HG03175 (cell line): ENCODE measurements around the gene CCT6B.
"Not testable (repeated sequence)": the region's sequence is repeated elsewhere in the genome, so short reads cannot be mapped to it uniquely, and the experiment has no call there.

Experiments
- ATAC-seq: cut with Tn5 transposase; IDR thresholded peaks from one replicate; pipeline ENCODE4 v1.9.1; 2021; ENCODE audit warnings: mild to moderate bottlenecking, moderate library complexity; ENCODE audit not compliant: unreplicated experiment

CCT6B gene

GRCh38 chr17:34980681-34981537, 19.6 kb upstream of the CCT6B start:
- ATAC-seq, result peak; percentile 80

- ATAC-seq, result peak; percentile 78
These were observed 19.1 kb upstream of the CCT6B start, which contains the start of gene LIG3 for GRCh38 chr17:34980353-34980680. TSS of gene LIG3 (plus strand) at chr17:34980512. CDS start at chr17:34983006, 2,494 bp downstream.

GRCh38 chr17:34979650-34980352, 18.5 kb upstream of the CCT6B start:
- no peak for ATAC-seq

GRCh38 chr17:34979153-34979552, 17.9 kb upstream of the CCT6B start:
- no peak for ATAC-seq

GRCh38 chr17:34974794-34975785, 13.8 kb upstream of the CCT6B start:
- no peak for ATAC-seq

GRCh38 chr17:34974179-34974578, 12.9 kb upstream of the CCT6B start:
- ATAC-seq, result no peak

GRCh38 chr17:34958438-34958837, 2.8 kb downstream of the CCT6B start:
- ATAC-seq, result no peak

GRCh38 chr17:34950780-34951179, 10.5 kb downstream of the CCT6B start:
- not testable (repeated sequence) for ATAC-seq

GRCh38 chr17:34930283-34930682, 31.0 kb downstream of the CCT6B start:
- ATAC-seq, result no peak

GRCh38 chr17:34926661-34927060, 34.6 kb downstream of the CCT6B start:
- ATAC-seq, result no peak

- no peak for ATAC-seq
These were observed 40.6 kb downstream of the CCT6B start for GRCh38 chr17:34920676-34921075.

GRCh38 chr17:34917381-34917780, 43.9 kb downstream of the CCT6B start:
- ATAC-seq, result no peak

- no peak for ATAC-seq
These were observed 45.1 kb downstream of the CCT6B start for GRCh38 chr17:34916120-34916519.

- ATAC-seq, result no peak
These were observed 48.3 kb downstream of the CCT6B start for GRCh38 chr17:34913001-34913400.

GRCh38 chr17:34909040-34909439, 52.2 kb downstream of the CCT6B start:
- no peak for ATAC-seq

- no peak for ATAC-seq
These were observed 58.3 kb downstream of the CCT6B start for GRCh38 chr17:34902831-34903547.

- ATAC-seq, result no peak
These were observed 61.5 kb downstream of the CCT6B start for GRCh38 chr17:34899643-34900291.

- ATAC-seq, result no peak
These were observed 65.9 kb downstream of the CCT6B start for GRCh38 chr17:34895383-34895782.

GRCh38 chr17:34894964-34895363, 66.3 kb downstream of the CCT6B start:
- ATAC-seq, result no peak
